ENCODE measurements around the gene GARS1. TPM values are rescaled to one million over a fixed set of nuclear protein-coding genes. Genes with fewer than 3 reads are reported as not detected.

The GARS1 gene
- total RNA-seq, 1 donor from 2014 or later = 83.7 TPM

DNA sequence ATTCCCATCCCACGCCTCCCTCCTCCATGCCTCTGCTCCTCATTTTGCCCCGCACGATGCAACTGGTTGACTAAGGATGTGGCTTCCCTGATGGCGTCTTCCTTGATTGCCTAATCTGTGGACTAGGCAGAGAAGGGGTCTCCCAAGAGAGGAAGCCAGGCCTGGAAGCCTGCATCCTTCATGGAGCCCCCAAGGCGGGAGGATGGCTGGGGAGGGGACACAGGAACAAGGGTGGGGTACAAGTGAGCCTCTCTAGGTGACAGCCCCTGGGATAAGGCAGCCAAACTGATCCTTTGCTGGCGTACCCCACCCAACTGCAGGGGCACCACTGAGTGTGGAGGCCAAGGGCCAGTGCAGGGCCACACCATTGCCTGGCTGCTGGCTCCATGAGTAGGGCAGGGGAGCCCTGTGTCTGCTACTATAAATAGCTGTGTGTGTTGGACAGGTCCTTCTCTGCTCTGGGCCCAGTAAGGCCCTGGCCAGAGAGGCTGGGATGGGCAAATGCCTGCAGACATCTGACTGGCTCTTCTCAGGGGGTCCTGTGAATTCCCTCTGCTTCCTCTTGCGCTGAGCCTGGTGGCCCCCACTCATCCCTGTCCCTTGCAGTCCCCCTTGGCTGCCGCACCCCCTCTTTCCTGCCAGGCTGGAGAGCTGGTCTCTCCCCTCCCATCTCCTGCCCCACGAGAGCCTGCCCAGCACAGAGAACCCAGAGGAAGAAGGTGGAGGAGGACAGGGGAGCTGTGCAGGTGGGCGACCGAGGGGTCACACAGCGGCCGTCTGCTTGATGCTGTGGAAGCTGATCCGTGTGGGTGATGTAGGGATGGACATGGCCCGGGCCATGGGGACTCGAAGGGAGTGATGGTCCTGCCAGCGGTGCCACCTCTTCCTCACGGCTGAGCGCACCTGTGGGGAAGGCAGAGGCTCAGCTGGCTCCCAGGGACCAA lies 58.3 kb downstream of the GARS1 start:
- DNase-seq (ENCODE audit: extremely low spot score in 2 of 2) = no peak
- intact Hi-C loops (cut with DNase I) = no loop called here

DNA sequence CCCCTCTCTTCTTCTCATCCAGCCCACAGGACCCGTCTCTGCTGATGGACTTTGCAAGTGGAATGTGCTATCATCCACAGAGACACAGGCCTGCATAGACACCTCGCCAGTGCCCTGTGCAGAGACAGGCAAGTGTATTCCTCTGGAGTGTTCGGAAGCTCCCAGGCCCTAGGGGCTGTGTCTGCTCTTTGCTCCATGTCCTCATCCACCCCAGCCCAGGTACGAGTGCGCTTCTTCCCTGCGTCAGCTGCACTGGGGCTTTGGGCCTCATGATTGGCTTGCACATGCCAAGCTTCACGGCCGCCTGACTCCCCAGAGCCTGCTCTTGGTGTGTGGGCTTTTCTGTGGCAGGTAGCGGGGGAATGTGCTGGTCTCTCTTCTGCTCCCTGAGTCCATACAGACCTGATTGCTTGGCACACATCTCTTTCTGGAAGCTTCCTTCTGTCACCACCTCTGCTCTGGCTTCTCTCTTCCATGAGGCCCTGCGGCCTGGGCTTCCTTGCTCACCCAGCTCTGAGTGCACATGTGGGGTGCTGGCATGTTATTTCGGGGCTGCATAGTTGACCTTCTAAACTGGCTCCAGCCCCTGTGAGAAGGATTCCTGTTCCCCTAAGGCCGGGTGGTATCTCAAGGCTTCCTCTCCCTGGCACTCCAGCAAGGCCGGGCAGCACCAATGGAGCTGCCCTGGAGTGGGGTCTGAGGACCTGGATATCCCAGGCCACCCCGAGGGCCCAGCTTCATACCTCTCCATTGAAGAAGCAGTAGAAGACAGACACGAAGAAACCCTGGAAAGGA lies 59.8 kb downstream of the GARS1 start:
- TF ChIP-seq, protein P1, sequence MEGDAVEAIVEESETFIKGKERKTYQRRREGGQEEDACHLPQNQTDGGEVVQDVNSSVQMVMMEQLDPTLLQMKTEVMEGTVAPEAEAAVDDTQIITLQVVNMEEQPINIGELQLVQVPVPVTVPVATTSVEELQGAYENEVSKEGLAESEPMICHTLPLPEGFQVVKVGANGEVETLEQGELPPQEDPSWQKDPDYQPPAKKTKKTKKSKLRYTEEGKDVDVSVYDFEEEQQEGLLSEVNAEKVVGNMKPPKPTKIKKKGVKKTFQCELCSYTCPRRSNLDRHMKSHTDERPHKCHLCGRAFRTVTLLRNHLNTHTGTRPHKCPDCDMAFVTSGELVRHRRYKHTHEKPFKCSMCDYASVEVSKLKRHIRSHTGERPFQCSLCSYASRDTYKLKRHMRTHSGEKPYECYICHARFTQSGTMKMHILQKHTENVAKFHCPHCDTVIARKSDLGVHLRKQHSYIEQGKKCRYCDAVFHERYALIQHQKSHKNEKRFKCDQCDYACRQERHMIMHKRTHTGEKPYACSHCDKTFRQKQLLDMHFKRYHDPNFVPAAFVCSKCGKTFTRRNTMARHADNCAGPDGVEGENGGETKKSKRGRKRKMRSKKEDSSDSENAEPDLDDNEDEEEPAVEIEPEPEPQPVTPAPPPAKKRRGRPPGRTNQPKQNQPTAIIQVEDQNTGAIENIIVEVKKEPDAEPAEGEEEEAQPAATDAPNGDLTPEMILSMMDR (IDR thresholded peaks at IDR 0.05) = no peak
- TF ChIP-seq POLR2A (IDR thresholded peaks at IDR 0.05) = no peak
- no peak for TF ChIP-seq POLR2AphosphoS5 (IDR thresholded peaks at IDR 0.05; ENCODE audit: insufficient read depth in 1 of 2, low read depth in 1 of 2)
- no peak overlapping the region for H3K4me3 ChIP-seq
- H3K27ac ChIP-seq = no peak overlapping the region
- intact Hi-C loops (cut with DNase I) = no loop called here
- no peaks in the 10 kb centered on the region for H3K9me3 ChIP-seq
- no peaks in the 10 kb centered on the region for H3K4me1 ChIP-seq
- no peak for DNase-seq (ENCODE audit: extremely low spot score in 2 of 2)
- no peaks in the 10 kb centered on the region for H3K27me3 ChIP-seq
- no peaks in the 10 kb centered on the region for H3K36me3 ChIP-seq

More for the DNA sequence above, 58.3 kb downstream of the GARS1 start:
- TF ChIP-seq POLR2AphosphoS5 (IDR thresholded peaks at IDR 0.05; ENCODE audit: insufficient read depth in 1 of 2, low read depth in 1 of 2) (no peak), POLR2A (IDR thresholded peaks at IDR 0.05) (no peak)
- TF ChIP-seq, protein P1 (IDR thresholded peaks at IDR 0.05) = no peak
- Histone ChIP-seq H3K36me3 (no peaks in the 10 kb centered on the region), H3K4me3 (no peak overlapping the region), H3K27me3 (no peaks in the 10 kb centered on the region), H3K4me1 (no peaks in the 10 kb centered on the region), H3K9me3 (no peaks in the 10 kb centered on the region), H3K27ac (no peak overlapping the region)

DNA sequence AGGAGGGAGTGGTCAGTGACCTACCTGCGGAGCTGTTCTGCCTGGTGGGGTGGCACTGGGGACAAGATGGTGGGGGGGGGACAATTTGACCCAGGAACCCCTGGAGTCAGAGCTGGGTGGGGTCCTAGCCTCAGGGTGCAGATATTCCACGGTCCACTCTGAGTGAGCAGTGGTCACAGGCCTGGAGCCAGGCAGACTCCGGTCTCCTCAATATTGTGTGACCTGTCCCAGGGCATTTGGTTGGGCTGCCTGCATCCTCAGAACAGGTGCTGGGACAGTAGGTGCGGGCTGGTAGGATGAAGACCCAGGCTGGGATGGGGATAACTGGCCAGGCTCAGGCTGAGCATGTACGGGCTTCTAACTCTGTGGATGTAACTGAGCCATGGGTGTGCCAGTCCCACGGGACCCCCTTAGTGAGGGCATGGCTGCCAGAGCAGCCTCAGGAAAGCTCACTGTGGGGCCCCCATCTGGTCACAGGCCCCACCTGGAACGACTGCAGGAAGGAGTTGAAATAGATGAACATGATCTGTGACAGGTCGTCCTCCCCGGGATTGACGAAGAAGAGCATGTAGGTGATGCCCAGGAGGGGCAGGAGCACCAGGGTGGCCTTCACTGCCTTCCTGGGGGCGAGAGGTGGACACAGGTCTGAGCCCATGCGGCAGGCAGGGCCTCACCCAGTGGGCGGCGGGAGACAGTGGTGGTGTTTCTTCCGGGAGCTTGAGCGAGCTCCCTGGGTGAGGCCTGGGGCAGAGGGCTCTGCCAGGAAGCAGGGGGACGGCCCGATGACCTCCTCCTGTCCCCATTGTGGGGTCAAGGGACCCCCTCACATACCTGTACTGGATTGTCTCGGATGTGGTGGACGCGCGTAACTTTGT lies 60.7 kb downstream of the GARS1 start:
- no peak overlapping the region for H3K4me3 ChIP-seq
- H3K36me3 ChIP-seq = no peaks in the 10 kb centered on the region
- no peaks in the 10 kb centered on the region for H3K9me3 ChIP-seq
- intact Hi-C loops (cut with DNase I) = no loop called here
- no peaks in the 10 kb centered on the region for H3K27me3 ChIP-seq
- H3K27ac ChIP-seq = no peak overlapping the region
- H3K4me1 ChIP-seq = no peaks in the 10 kb centered on the region
- TF ChIP-seq POLR2A (IDR thresholded peaks at IDR 0.05) = no peak
- TF ChIP-seq, protein P1 (IDR thresholded peaks at IDR 0.05) = no peak
- TF ChIP-seq POLR2AphosphoS5 (IDR thresholded peaks at IDR 0.05; ENCODE audit: insufficient read depth in 1 of 2, low read depth in 1 of 2) = no peak
- no peak for DNase-seq (ENCODE audit: extremely low spot score in 2 of 2)

DNA sequence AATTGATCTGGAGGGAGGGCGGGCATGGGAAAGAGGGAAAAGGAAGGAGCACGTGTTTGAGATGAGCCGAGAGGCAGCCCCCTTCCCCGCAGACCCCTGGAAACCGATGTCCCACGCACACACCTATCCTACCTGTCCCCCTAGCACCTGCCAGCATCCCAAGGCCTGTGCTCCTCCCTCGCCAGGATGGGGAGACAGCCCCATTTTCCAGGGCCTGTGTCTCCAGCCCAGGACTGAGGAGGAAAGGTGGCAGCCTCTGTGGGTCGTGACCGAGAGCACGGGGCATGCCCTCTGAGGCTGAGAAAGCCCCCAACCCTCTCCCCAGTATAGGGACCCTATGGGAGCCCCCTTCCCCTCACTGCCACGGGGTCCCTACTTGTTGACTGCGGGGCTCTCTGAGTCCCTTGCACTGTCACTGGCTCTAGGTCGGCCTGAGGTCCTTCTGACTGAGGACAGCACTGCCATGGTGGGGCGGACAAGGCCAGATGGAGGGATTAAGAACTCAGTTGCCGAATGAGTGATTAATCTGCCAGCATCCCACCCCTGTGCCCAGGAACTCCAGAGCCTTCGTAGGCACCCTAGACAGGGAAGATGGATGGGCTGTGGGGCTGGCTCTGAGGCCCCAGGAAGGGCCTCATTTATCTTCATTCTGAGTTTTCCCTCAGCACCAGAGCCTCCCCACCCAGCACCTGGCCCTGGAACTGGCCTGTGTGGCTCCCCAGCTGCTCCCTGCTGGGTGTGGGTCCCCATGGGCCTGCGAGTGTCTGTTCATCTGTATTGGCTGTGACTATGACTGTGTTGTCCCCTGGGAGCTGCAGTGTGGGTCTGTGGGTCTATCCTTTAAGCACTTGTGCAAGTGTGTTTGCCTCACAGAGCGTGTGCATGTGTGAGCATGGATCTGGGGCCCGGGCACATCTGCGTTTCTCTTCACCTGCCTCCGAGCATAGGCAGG lies 61.6 kb downstream of the GARS1 start:
- H3K4me3 ChIP-seq = no peak overlapping the region
- H3K27ac ChIP-seq = no peak overlapping the region
- intact Hi-C loops (cut with DNase I) = no loop called here
- DNase-seq (ENCODE audit: extremely low spot score in 2 of 2) = no peak
- no peaks in the 10 kb centered on the region for H3K36me3 ChIP-seq
- no peaks in the 10 kb centered on the region for H3K4me1 ChIP-seq
- no peaks in the 10 kb centered on the region for H3K27me3 ChIP-seq
- no peaks in the 10 kb centered on the region for H3K9me3 ChIP-seq
- no peak for TF ChIP-seq POLR2AphosphoS5 (IDR thresholded peaks at IDR 0.05; ENCODE audit: insufficient read depth in 1 of 2, low read depth in 1 of 2)
- no peak for TF ChIP-seq POLR2A (IDR thresholded peaks at IDR 0.05)
- TF ChIP-seq, protein P1 (IDR thresholded peaks at IDR 0.05) = no peak
